WTC11 (cell line): Measurements from ENCODE around the gene GALP. TPM values are rescaled to one million over a fixed set of nuclear protein-coding genes. Genes with fewer than 3 reads are reported as not detected.

Experiments
- ATAC-seq: fragments of 200-7000 bp; cut with Tn5 transposase; 2 replicates; pipeline ENCODE4 v1.10.0; 2021; ENCODE audit warnings: mild to moderate bottlenecking, moderate library complexity
- CTCF ChIA-PET: fragments of 300-600 bp; sonication (Branson Sonifier 250); formaldehyde crosslinking; loops from one replicate; lab custom pipeline; 2021; ENCODE audit warnings: antibody characterized with exemption; lab: Charles Lee
- POLR2A ChIA-PET: fragments of 350-600 bp; sonication (Branson Sonifier 250); formaldehyde crosslinking; loops from one replicate; lab custom pipeline; 2021; ENCODE audit warnings: antibody characterized with exemption; lab: Charles Lee
- DNase-seq: peaks from one replicate; pipeline ENCODE4 v3.0.0; 2021; ENCODE audit warnings: low spot score
- H3K27ac Mint-ChIP-seq: 2 replicates; pipeline ENCODE4 v1.8.0; 2021; ENCODE audit warnings: mixed read lengths
- H3K27me3 Mint-ChIP-seq: 2 replicates; pipeline ENCODE4 v1.8.0; 2021; ENCODE audit warnings: low read depth, mild to moderate bottlenecking, moderate library complexity, mixed read lengths
- H3K36me3 Mint-ChIP-seq: 2 replicates; pipeline ENCODE4 v1.8.0; 2021; ENCODE audit warnings: mixed read lengths
- H3K4me1 Mint-ChIP-seq: 2 replicates; pipeline ENCODE4 v1.8.0; 2022; ENCODE audit warnings: mixed read lengths
- H3K4me3 Mint-ChIP-seq: 2 replicates; pipeline ENCODE4 v1.8.0; 2021; ENCODE audit warnings: mild to moderate bottlenecking, moderate library complexity, mixed read lengths
- H3K9me3 Mint-ChIP-seq: 2 replicates; pipeline ENCODE4 v1.8.0; 2021; ENCODE audit warnings: mixed read lengths
- ATF2 ChIP-seq: sonication (generic); formaldehyde crosslinking; IDR thresholded peaks from 2 replicates; pipeline ENCODE4 v1.8.1; 2022; ENCODE audit warnings: low read depth, missing genetic modification reagents, borderline replicate concordance
- ATF6 ChIP-seq: sonication (generic); formaldehyde crosslinking; IDR thresholded peaks from 2 replicates; pipeline ENCODE4 v1.8.1; 2023; ENCODE audit warnings: mild to moderate bottlenecking, missing genetic modification reagents
- CBFB ChIP-seq: sonication (generic); formaldehyde crosslinking; IDR thresholded peaks from 2 replicates; pipeline ENCODE4 v1.8.1; 2022; ENCODE audit warnings: mild to moderate bottlenecking, low read depth, missing genetic modification reagents
- CDX4 ChIP-seq: fragments of 250-450 bp; sonication (Bioruptor Pico); IDR thresholded peaks from 2 replicates; pipeline ENCODE4 v1.9.0; 2021; ENCODE audit warnings: moderate library complexity, mild to moderate bottlenecking, inconsistent platforms, borderline replicate concordance
- CREB1 ChIP-seq: sonication (generic); formaldehyde crosslinking; IDR thresholded peaks from 2 replicates; pipeline ENCODE4 v1.8.0; 2023; ENCODE audit warnings: mild to moderate bottlenecking, missing genetic modification reagents
- E2F4 ChIP-seq: sonication (generic); formaldehyde crosslinking; IDR thresholded peaks from 2 replicates; pipeline ENCODE4 v1.8.1; 2022; ENCODE audit warnings: low read depth, mild to moderate bottlenecking, moderate library complexity, missing genetic modification reagents, borderline replicate concordance
- E2F5 ChIP-seq: sonication (generic); formaldehyde crosslinking; IDR thresholded peaks from 2 replicates; pipeline ENCODE4 v1.8.1; 2022; ENCODE audit warnings: mild to moderate bottlenecking, moderate library complexity, missing genetic modification reagents
- ESRRA ChIP-seq: sonication (generic); formaldehyde crosslinking; IDR thresholded peaks from 2 replicates; pipeline ENCODE4 v1.8.1; 2022; ENCODE audit warnings: mild to moderate bottlenecking, missing genetic modification reagents, borderline replicate concordance
- FOXK1 ChIP-seq: sonication (generic); formaldehyde crosslinking; IDR thresholded peaks from 2 replicates; pipeline ENCODE4 v1.8.0; 2022; ENCODE audit warnings: mild to moderate bottlenecking, moderate library complexity, missing genetic modification reagents
- JAZF1 ChIP-seq: fragments of 250-450 bp; sonication (Bioruptor Pico); IDR thresholded peaks from 2 replicates; pipeline ENCODE4 v1.9.0; 2021; ENCODE audit warnings: moderate library complexity, mild to moderate bottlenecking, inconsistent platforms
- NR1H2 ChIP-seq: sonication (generic); formaldehyde crosslinking; IDR thresholded peaks from 2 replicates; pipeline ENCODE4 v1.9.0; 2021; ENCODE audit warnings: mild to moderate bottlenecking, moderate library complexity, missing genetic modification reagents
- NR2C2 ChIP-seq: sonication (generic); formaldehyde crosslinking; IDR thresholded peaks from 2 replicates; pipeline ENCODE4 v1.8.0; 2022; ENCODE audit warnings: mild to moderate bottlenecking, missing genetic modification reagents
- OVOL2 ChIP-seq: fragments of 250-450 bp; sonication (Bioruptor Pico); IDR thresholded peaks from 2 replicates; pipeline ENCODE4 v1.9.0; 2021; ENCODE audit warnings: mild to moderate bottlenecking, borderline replicate concordance
- STAT6 ChIP-seq: sonication (generic); formaldehyde crosslinking; conservative IDR thresholded peaks from 2 replicates; pipeline ENCODE4 v1.8.1; 2023; ENCODE audit warnings: mild to moderate bottlenecking, low read depth, missing genetic modification reagents, moderate library complexity
- TCF7 ChIP-seq: sonication (generic); formaldehyde crosslinking; IDR thresholded peaks from 2 replicates; pipeline ENCODE4 v1.8.0; 2022; ENCODE audit warnings: mild to moderate bottlenecking, low read depth, missing genetic modification reagents, moderate library complexity
- TP53 ChIP-seq: sonication (generic); formaldehyde crosslinking; IDR thresholded peaks from 2 replicates; pipeline ENCODE4 v1.8.1; 2023; ENCODE audit warnings: mild to moderate bottlenecking, missing genetic modification reagents
- ZBTB21 ChIP-seq: sonication (generic); formaldehyde crosslinking; IDR thresholded peaks from 2 replicates; pipeline ENCODE4 v1.8.1; 2023; ENCODE audit warnings: mild to moderate bottlenecking, missing genetic modification reagents, borderline replicate concordance
- ZNF263 ChIP-seq: sonication (generic); formaldehyde crosslinking; IDR thresholded peaks from 2 replicates; pipeline ENCODE4 v1.8.1; 2022; ENCODE audit warnings: low read depth, mild to moderate bottlenecking, moderate library complexity, missing genetic modification reagents
- ZNF416 ChIP-seq: fragments of 250-450 bp; sonication (Bioruptor Pico); IDR thresholded peaks from 2 replicates; pipeline ENCODE4 v1.9.0; 2021; ENCODE audit warnings: mild to moderate bottlenecking, inconsistent platforms
- ZNF425 ChIP-seq: fragments of 250-450 bp; sonication (Bioruptor Pico); conservative IDR thresholded peaks from 2 replicates; pipeline ENCODE4 v1.9.0; 2021; ENCODE audit warnings: mild to moderate bottlenecking
- ZNF671 ChIP-seq: fragments of 250-450 bp; sonication (Bioruptor Pico); IDR thresholded peaks from 2 replicates; pipeline ENCODE4 v1.8.0; 2021; ENCODE audit warnings: mild to moderate bottlenecking
- total RNA-seq: library from RNA; stranded (reverse); gene quantifications from 3 replicates; pipeline ENCODE4 v1.2.3, GENCODE V29; 2021
- TF ChIP-seq, protein P1 (sequence below): fragments of 200-600 bp; IDR thresholded peaks from 2 replicates; pipeline ENCODE4 v1.8.0; 2022; ENCODE audit warnings: antibody characterized with exemption

GALP gene
- total RNA-seq, 1 experiment from 2014 or later: not detected

DNA sequence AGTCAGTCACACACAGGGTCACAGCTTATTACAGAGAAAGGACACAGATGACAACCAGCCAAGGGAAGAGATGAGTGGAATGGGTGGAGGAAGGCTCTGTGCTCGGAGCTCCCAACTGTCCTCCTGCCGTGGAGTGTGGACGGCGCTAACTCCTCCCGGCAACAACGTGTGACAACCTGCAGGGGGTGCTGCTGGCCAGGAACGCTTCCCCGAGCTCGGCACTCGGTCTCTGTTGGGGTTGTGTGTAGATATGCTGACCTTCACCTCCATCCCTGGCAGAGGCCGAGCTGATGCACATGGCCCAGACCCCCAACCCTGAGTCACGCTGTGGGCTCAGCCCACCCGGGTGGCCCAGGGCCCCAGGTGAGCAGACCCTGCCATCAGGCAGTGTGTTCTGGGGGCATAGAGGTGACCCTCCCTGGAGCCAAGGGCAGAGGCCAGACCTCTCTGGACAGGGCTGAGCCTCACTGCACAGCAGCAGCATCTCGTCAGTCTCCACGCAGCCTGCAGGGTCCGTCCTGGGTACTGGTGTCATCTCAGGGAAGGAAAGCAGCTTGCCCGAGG is 20.6 kb upstream of the GALP start (continued):
- TF ChIP-seq JAZF1: no peak
- TF ChIP-seq NR1H2 (CRISPR knock-in tag): no peak
- TF ChIP-seq STAT6 (CRISPR knock-in tag): no peak
- TF ChIP-seq ATF6 (CRISPR knock-in tag): no peak
- TF ChIP-seq ZNF263 (CRISPR knock-in tag): peak; percentile 83
- TF ChIP-seq, protein P1, sequence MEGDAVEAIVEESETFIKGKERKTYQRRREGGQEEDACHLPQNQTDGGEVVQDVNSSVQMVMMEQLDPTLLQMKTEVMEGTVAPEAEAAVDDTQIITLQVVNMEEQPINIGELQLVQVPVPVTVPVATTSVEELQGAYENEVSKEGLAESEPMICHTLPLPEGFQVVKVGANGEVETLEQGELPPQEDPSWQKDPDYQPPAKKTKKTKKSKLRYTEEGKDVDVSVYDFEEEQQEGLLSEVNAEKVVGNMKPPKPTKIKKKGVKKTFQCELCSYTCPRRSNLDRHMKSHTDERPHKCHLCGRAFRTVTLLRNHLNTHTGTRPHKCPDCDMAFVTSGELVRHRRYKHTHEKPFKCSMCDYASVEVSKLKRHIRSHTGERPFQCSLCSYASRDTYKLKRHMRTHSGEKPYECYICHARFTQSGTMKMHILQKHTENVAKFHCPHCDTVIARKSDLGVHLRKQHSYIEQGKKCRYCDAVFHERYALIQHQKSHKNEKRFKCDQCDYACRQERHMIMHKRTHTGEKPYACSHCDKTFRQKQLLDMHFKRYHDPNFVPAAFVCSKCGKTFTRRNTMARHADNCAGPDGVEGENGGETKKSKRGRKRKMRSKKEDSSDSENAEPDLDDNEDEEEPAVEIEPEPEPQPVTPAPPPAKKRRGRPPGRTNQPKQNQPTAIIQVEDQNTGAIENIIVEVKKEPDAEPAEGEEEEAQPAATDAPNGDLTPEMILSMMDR: peak; percentile 70
- TF ChIP-seq CDX4 (CRISPR knock-in tag): no peak
- no peak for TF ChIP-seq TCF7 (CRISPR knock-in tag)
- TF ChIP-seq, all 79 proteins: peak for 2

- Mint-ChIP-seq H3K4me3 (no peak overlapping the region), H3K9me3 (no peaks in the 10 kb centered on the region), H3K4me1 (peaks cover 24% of the 10 kb centered on the region), H3K36me3 (peaks cover 34% of the 10 kb centered on the region), H3K27ac (no peak overlapping the region), H3K27me3 (no peaks in the 10 kb centered on the region)
- ChIA-PET POLR2A (no interaction called here), CTCF (interaction anchor here (0.7 to 3.8 kb wide), 2 partner anchors 14 to 263 kb away, joined by 3 to 73 read pairs; no protein-coding TSS in a partner anchor)
- TF ChIP-seq ESRRA (CRISPR knock-in tag) (no peak), ZNF416 (CRISPR knock-in tag) (no peak), ZBTB21 (CRISPR knock-in tag) (no peak), TP53 (CRISPR knock-in tag) (no peak), NR2C2 (CRISPR knock-in tag) (no peak), ZNF425 (CRISPR knock-in tag) (no peak), E2F5 (no peak), CBFB (CRISPR knock-in tag) (no peak), ATF2 (CRISPR knock-in tag) (no peak), ZNF671 (CRISPR knock-in tag) (no peak), CREB1 (no peak), E2F4 (CRISPR knock-in tag) (no peak), OVOL2 (CRISPR knock-in tag) (no peak), FOXK1 (CRISPR knock-in tag) (no peak)
- no peak for DNase-seq
- ATAC-seq: no peak
Observed at GRCh38 chr19:56156768-56157167, 19.0 kb upstream of the GALP start.
